Activated gamma-delta T cell treated with Interleukin-2 at 50 U/mL for 16 hours (primary cell): ENCODE results near the gene IL25.
A peak's percentile ranks its signal among the peaks of the same experiment; 100 is the strongest.
"Not testable (repeated sequence)": the region's sequence is repeated elsewhere in the genome, so short reads cannot be mapped to it uniquely, and the experiment has no call there.

Experiments used
- DNase-seq: peaks from one replicate; pipeline ENCODE4 v3.0.0-alpha.2; 2020

Gene IL25

GRCh38 chr14:23376482-23377197, 4.0 kb downstream of the IL25 start, which contains the start of gene CMTM5:
Gene CMTM5, plus strand, starts transcription at chr14:23377046. Its CDS starts 206 bp downstream, at chr14:23377252.
- DNase-seq: no peak

GRCh38 chr14:23377198-23377550, 4.6 kb downstream of the IL25 start:
- no peak for DNase-seq

- no peak for DNase-seq
Observed at GRCh38 chr14:23377573-23378563, 5.3 kb downstream of the IL25 start.

- no peak for DNase-seq
Observed at GRCh38 chr14:23378612-23379220, 6.1 kb downstream of the IL25 start.

GRCh38 chr14:23379366-23380196, 7.0 kb downstream of the IL25 start:
- peak; percentile 66 for DNase-seq

GRCh38 chr14:23380197-23380914, 7.7 kb downstream of the IL25 start:
- DNase-seq: no peak

GRCh38 chr14:23380976-23381375, 8.4 kb downstream of the IL25 start:
- no peak for DNase-seq

GRCh38 chr14:23381871-23382270, 9.3 kb downstream of the IL25 start:
- no peak for DNase-seq

GRCh38 chr14:23382276-23382675, 9.7 kb downstream of the IL25 start:
- DNase-seq: no peak

GRCh38 chr14:23382731-23383440, 10.3 kb downstream of the IL25 start:
- no peak for DNase-seq

GRCh38 chr14:23384364-23385080, 11.9 kb downstream of the IL25 start:
- DNase-seq: no peak

GRCh38 chr14:23385244-23385641, 12.6 kb downstream of the IL25 start:
- no peak for DNase-seq

- no peak for DNase-seq
Observed at GRCh38 chr14:23385642-23386265, 13.1 kb downstream of the IL25 start.

- not testable (repeated sequence) for DNase-seq
Observed at GRCh38 chr14:23386266-23386657, 13.7 kb downstream of the IL25 start.

- no peak for DNase-seq
Observed at GRCh38 chr14:23386999-23387398, 14.4 kb downstream of the IL25 start.

- no peak for DNase-seq
Observed at GRCh38 chr14:23387916-23388882, 15.6 kb downstream of the IL25 start.

GRCh38 chr14:23388996-23389395, 16.4 kb downstream of the IL25 start:
- no peak for DNase-seq

GRCh38 chr14:23389396-23389795, 16.8 kb downstream of the IL25 start:
- DNase-seq: no peak

GRCh38 chr14:23389871-23390270, 17.3 kb downstream of the IL25 start:
- DNase-seq: not testable (repeated sequence)
